GM19463 (cell line): ENCODE results near the gene ITGA1.
"Not testable (repeated sequence)": the region's sequence is repeated elsewhere in the genome, so short reads cannot be mapped to it uniquely, and the experiment has no call there.

ENCODE experiments used
- ATAC-seq: cut with Tn5 transposase; IDR thresholded peaks from one replicate; pipeline ENCODE4 v1.9.1; 2021; ENCODE audit warnings: mild to moderate bottlenecking, moderate library complexity; ENCODE audit not compliant: unreplicated experiment

Gene ITGA1

DNA sequence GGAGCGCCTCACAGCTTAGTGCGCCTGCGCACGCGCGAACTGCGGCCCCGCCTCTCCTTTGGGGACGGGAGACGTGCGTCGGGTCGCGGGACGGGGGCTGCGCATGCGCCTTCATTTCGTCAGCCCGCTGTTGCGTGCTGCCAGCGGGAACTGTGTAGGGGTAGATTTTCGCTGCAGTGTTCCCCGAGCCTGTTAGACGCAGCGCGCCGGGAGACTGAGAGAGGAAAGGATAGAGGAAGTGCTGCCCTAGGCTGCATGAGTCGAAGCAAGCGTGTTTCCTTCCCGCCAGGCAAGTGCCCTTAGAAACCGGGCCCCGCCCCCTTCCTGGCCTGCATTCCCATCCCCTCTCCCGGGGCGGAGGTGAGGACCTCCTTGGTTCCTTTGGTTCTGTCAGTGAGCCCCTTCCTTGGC is 12.3 kb downstream of the ITGA1 start:
- ATAC-seq = peak; percentile 73

DNA sequence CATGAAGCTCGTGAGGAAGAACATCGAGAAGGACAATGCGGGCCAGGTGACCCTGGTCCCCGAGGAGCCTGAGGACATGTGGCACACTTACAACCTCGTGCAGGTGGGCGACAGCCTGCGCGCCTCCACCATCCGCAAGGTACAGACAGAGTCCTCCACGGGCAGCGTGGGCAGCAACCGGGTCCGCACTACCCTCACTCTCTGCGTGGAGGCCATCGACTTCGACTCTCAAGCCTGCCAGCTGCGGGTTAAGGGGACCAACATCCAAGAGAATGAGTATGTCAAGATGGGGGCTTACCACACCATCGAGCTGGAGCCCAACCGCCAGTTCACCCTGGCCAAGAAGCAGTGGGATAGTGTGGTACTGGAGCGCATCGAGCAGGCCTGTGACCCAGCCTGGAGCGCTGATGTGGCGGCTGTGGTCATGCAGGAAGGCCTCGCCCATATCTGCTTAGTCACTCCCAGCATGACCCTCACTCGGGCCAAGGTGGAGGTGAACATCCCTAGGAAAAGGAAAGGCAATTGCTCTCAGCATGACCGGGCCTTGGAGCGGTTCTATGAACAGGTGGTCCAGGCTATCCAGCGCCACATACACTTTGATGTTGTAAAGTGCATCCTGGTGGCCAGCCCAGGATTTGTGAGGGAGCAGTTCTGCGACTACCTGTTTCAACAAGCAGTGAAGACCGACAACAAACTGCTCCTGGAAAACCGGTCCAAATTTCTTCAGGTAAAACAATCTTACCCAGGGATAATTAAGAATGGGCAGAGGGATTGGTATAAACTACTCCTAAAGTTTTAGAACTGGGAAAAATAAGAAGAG is 12.9 kb downstream of the ITGA1 start:
- peak; percentile 38 for ATAC-seq

DNA sequence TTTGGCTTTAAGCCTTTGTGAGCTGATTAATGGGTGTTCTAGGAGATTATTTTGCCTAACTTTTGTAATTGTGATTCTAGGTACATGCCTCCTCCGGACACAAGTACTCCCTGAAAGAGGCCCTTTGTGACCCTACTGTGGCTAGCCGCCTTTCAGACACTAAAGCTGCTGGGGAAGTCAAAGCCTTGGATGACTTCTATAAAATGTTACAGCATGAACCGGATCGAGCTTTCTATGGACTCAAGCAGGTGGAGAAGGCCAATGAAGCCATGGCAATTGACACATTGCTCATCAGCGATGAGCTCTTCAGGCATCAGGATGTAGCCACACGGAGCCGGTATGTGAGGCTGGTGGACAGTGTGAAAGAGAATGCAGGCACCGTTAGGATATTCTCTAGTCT is 13.6 kb downstream of the ITGA1 start:
- no peak for ATAC-seq

DNA sequence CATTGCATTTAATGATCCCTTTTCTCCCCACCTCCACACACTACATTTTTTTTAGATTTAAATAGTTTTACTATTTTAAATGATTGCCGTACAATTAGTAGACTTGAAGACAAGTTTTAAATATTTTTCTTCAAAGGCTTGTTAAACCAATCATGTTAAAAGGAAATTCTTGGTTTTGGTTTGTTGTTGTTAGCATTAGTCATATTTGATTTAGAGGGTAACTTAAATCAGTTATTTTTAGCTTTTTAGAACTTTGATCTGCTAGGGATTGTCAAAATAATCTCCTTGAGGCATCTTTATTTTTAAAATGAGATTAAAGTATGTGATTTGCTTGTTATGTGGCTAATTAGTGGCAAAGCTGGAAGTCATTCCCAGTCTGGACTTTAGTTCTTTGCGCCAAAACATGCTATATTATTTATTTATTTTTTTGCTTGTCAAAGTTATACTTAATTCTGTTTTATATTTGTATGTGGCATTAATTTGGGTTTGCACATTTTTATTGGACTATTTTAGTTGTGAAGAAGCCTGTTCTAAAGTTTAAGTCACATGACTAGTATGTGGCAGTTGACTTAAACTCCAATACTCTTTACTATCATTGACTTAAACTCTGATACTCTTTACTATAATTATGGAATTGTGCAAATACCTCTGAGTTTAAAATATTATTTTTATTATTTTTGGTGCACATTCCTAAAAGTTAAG is 14.7 kb downstream of the ITGA1 start:
- no peak for ATAC-seq

DNA sequence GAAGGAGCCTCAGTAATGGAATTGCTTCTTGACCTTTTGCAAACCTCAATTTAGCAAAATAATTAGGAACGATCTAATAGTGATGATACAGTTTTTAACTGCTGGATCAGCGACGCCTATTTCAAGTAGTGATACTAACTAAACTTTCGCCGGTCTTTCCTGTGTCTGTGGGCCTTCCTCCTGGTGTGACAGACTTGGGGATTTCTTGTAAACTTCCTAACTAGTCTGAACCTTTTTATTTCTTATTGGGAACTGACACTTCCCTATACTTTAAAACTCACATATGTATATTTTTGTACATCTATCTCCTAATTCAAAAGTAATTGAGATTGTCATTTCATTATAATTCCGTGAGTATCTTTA is 15.2 kb downstream of the ITGA1 start:
- ATAC-seq = no peak

DNA sequence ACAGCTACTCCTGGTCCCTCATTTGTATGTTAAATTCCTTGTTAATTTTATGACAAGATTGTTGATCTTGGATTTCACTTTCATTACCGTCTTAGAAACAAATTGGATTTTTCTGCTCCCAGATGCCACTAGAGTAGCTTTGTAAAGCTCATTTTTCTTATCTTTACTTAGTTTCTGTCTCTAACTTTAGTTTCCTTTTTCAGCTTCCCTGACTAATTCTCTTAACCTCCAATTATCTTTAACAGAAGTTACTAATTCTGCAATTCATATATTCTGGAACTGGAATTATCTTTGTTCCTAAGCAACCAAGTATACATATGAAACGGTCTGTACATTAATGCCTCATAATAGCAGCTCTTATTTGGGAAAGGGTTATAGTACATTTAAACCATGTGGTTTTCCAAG is 16.7 kb downstream of the ITGA1 start:
- ATAC-seq = no peak

DNA sequence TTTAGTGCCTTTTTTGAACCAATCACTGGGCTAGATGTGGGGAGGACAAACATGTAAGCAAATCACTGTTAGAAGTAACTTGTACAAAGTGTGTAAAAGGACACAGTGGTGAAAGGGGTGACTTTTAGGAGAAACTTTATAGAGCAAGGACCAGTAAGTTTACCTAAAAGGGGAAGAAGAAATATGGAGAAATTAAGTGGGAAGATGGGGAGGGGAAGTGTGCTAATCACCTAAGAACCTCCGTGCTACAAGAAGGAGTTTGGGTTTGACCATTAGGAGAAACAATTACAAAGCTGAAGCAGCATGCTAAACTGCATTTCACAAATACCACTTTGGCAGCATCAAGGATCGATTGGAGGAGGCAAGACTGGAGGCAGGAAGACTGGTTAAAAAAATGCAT is 17.3 kb downstream of the ITGA1 start:
- no peak for ATAC-seq

DNA sequence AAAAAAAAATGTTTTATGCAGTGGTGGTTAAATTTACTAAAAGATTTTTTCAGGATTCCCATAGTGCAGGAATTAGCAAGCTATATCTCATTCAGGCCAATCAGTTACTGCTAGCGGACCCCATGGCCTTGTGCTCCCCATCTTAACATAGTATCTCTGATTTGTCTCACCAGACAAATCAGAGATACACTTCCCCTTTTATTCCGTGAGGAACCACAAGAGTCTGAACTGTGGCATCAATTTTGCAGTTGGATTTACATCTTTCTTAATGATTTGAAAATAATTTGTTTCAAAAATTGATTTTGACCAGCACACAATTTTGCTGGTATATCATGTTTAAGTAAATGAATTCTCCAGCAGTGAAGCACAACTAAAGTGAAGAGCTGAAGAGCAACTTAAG is 17.9 kb downstream of the ITGA1 start:
- no peak for ATAC-seq

DNA sequence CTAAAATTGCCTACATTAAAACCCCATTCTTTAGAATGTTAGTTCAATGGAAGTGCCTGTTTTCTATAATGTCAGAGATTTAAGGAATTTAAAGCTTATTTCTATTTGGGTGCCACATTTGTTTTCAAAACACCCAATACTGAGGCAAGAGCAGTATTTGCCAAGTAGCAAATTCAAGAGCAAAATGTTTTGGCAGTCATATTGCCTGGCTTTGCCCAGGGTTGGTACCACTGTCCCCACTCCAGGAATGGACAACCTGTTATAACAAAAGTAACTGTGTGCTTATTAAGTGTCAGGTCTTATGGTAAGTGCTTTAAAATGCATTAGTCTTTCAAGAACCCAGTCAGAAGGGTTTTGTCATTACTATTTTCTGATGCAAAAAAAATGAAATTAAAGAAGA is 19.3 kb downstream of the ITGA1 start:
- no peak for ATAC-seq

DNA sequence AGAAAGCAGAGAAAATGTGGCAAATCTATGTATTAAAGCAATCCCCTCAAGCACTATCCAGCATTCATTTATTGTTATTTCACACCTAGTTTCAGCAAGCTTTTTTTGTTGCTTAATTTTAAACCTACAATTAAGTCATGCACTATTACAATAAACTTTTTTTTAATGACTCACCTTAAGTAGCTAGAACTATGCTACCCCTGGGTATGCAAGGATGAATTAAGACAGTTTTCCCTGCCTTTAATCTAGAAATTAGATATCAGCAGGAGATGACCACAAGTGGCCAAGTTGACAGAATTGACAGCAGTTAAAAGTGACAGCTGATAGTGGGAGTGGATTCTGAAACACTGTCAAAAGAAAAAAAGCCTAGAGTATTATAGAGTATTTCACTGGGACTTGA is 20.0 kb downstream of the ITGA1 start:
- ATAC-seq = no peak

DNA sequence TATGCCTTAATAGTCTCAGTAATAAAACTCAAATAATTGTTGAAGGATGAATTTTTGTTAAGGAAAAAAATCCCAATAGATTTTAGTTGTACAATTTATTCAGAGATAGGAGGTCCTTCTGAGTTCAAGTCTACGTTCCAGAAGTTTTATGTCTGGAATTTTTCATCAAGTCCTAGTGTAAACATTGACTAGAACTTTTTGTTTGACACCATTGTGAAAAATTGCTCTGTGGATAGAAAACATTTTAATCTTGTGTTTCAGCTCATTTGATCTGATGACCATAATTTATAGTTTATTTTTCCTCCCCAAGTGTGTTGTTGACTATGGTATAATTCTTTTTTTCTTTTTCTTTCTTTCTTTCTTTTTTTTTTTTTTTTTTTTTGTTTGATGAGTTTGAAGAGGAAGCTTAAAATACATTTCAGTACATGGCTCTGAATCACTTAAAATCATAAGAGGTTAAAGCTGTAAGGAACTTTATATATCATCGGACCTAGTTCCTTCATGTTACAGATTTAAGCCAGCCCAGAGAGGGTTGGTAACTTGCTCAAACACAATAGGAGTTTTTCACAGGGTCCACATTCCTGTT is 20.7 kb downstream of the ITGA1 start:
- no peak for ATAC-seq

DNA sequence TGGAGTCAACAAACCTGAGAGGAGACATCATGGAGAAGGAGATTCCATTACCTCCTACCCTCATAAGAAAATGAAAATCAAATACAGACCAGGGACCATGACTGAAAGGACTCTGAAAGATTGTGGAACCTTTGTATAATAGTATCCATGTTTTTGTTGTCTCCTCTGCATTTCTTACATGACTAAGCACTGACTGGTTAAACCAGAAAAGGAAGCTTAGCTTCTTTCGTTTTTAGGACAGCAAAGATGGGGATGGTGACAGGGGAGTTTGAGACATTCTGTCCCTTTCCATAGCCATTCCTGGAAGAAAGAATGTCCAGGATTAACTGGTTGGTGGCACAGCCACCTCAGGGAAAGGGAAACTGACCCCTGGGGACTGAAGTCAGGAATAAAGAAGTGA is 22.2 kb downstream of the ITGA1 start:
- no peak for ATAC-seq

DNA sequence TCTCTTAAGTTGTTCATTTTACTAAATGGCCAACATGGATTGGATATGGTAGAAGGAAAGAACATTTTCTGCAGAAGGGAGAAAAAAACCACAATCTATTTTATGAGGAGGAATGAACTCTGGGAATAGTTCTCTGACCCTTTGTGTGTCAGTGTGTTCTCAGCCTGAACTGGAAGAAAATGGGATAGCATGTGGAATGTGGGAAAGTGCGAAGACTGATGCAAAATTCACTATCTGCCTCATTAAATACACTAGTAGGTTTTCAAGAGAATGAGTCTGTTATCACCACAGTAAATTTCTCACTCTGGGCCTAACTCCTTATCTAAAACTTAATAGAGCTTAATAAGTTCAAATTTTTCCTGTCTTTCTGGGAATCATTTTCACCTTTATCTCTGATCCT is 22.7 kb downstream of the ITGA1 start:
- no peak for ATAC-seq

DNA sequence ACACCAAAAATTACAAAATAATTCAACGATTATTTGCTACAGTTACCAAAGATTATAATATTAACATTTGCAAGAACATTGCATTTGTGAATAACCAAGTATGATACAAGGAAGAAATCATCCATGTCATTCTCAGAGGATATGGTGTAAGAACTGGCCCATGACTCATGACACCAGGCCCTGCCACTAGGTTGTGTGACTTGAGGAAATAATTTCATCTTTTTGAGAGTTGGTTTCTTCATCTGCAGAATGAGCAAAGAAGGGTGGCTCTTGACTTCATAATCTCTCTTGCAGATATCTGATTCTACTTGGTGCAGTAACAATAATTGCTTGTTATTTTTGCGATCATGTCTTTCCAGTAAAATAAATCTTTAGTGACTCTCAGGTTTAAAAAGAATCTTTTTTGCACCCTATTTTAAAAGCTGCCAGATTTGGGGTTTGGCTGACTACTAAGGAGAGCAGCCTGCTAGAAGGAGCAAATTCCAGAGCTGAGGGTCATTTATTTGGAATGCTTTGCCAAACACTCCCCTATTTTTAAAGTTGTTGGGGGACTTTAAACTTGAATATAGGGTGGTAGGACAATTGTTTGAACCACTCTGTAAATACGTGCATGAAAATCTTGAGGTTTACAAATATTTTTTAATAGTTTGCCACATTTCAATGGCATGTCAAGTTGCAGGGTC is 23.5 kb downstream of the ITGA1 start:
- no peak for ATAC-seq

DNA sequence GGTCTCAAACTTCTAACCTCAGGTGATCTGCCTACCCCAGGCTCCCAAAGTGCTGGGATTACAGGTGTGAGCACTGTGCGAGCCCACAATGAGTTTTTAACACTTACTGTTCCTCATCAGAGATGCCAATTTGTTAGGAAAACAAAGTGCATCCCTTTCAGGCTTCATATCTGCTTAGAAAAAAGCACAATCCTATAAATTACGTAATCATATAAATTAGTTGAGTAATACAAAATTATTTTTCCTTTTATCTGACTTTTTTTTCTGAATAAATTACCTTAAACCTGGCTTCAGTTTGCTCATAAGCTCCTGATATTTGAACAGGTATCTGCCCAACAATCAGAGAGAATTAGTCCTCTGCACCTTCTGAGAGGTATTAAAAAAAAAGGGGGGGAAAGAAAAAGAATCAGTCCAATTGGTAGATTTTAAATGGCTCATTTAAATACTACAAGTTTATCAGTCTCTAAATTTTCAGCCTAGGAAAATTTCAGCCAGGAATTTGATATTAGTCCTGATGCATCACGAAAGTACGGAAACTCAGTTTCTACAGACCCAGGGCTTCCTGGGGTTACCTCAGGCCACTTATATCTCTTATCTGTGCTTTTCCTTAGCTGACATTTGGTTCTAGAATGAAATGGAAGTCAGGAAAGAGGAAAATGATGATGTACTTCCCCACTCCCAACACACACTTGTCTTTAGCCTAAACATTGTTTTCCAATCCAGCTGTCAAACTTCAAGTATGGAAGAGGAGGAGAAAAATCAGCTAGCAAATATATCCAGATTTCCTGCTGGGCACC is 26.8 kb downstream of the ITGA1 start:
- no peak for ATAC-seq

DNA sequence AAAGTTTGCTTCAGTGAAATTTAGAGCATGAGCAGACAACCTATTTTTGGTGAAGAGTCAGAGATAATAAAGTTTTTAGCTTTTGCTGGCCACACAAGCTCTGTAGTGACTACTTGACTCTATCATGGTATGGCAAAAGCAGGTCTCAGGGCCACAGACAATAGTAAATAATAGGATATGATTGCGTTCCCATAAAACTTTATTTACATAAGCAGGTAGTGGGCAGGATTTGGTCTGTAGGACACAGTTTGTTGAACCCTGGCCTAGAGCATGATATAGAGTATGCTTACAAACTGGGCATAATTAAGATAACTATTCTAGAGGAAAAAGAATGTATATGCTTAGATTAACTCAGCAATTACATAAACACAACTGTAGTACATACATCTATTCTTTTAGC is 30.1 kb downstream of the ITGA1 start:
- ATAC-seq = no peak

DNA sequence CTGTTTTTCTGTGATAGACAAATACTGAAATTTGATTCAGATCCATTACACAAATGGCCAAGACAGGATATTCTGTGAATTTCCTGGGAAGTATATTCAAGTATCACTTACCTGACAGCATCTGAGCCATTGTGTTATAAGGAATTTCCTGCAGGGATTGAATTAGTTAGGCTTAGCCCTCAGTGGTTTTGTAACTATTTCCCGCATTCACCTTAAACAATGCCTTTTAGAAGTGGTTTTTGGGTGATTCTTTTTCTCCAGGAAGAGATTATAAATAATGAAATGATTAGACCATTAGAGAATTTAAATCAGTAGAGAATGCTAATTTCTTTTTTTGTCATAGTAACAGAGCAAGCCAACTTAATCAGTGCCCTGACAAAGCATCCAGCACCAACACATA is 30.6 kb downstream of the ITGA1 start:
- no peak for ATAC-seq

DNA sequence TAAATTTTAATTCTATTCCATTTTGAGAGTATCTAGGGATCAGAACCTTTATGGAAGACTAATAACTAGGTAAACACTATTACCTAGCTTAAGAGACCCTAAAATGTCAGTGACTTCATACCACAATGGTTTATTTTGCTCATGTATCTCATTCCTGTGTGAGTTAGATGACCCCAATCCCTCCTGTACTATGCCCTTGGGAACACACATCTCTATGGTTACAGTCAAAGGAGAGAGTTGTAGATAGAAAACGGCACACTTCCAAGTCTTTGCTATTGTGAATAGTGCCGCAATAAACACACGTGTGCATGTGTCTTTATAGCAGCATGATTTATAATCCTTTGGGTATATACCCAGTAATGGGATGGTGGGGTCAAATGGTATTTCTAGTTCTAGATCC is 31.1 kb downstream of the ITGA1 start:
- not testable (repeated sequence) for ATAC-seq

DNA sequence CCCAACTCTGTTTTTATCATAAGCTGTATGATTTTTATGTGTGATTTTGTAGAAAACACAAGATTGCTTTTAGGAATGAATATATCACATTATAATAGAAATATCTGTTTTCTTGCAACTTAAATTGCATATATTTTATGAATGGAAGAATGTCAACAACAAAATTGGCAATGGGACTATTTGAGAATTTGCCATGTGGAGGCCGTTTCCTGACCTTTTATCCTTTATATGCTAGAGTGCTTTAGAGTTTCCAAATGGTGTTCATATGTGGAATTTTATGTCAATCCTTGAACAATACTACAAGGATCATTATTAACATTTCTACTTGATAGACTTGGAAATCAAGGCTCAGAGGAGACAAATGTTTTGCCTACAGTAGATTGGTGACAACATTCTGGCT is 34.2 kb downstream of the ITGA1 start:
- no peak for ATAC-seq

DNA sequence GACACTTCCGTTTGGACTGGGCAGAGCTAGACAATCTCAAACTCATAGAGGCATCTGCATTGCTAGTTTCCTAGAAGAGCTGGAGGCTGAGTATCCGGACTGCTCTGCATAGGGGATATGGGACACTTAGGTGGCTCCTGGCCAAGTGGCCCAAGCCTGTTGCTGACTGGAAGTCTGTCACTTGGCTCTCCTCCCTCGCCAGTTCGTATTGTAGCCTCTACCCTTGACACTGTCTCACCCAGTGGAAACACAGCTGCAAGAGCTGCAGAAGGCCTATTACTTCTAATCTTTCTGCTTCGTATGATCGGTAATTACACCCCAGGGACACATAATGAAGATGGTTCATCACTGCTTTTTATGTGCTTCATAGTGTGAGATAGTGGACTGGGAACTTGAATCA is 34.7 kb downstream of the ITGA1 start:
- no peak for ATAC-seq

DNA sequence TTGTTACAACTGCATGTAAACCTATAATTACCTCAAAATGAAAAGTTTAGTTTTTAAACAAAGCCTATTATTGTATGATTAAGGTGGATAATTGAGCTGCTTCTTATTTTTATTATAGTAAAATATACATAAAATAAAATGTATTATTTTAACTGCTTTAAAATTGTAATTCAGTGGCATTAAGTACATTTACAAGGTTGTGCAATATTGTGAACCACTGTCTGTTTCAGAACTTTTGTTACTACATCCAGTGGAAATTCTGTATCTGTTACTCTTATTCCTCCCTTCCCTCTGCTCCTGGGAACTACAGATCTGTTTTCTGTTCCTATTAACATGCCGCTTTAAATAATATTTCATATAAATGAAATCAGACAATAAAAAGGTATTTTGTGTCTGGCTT is 37.1 kb downstream of the ITGA1 start:
- no peak for ATAC-seq
